SKM-1 treated with dmso at 0.1 percent for 144 hours (cell line): ENCODE measurements around the gene TOR4A.

Source experiments
- DNase-seq: peaks from one replicate; lab custom pipeline; 2025; ENCODE audit not compliant: unreplicated experiment; lab: John Stamatoyannopoulos, UW

TOR4A gene

GRCh38 chr9:137304383-137305059 lies 27.0 kb downstream of the TOR4A start:
- no peak for DNase-seq

- no peak for DNase-seq
Observed at GRCh38 chr9:137305060-137305797, 27.7 kb downstream of the TOR4A start.

- DNase-seq = no peak
Observed at GRCh38 chr9:137305798-137306065, 28.2 kb downstream of the TOR4A start.

GRCh38 chr9:137306066-137306849 lies 28.7 kb downstream of the TOR4A start:
- no peak for DNase-seq

- no peak for DNase-seq
Observed at GRCh38 chr9:137306850-137307254, 29.3 kb downstream of the TOR4A start.

GRCh38 chr9:137307255-137308056 lies 29.9 kb downstream of the TOR4A start:
- no peak for DNase-seq

GRCh38 chr9:137308057-137308619 lies 30.6 kb downstream of the TOR4A start:
- DNase-seq = no peak

GRCh38 chr9:137309368-137310188 lies 32.1 kb downstream of the TOR4A start:
- DNase-seq = no peak

GRCh38 chr9:137310189-137311052 lies 32.9 kb downstream of the TOR4A start:
- DNase-seq = no peak

GRCh38 chr9:137311171-137311985 lies 33.9 kb downstream of the TOR4A start:
- no peak for DNase-seq

GRCh38 chr9:137311986-137312851 lies 34.7 kb downstream of the TOR4A start:
- DNase-seq = no peak

- no peak for DNase-seq
Observed at GRCh38 chr9:137312852-137313325, 35.4 kb downstream of the TOR4A start.

- no peak for DNase-seq
Observed at GRCh38 chr9:137313326-137313936, 35.9 kb downstream of the TOR4A start.

GRCh38 chr9:137313956-137314560 lies 36.5 kb downstream of the TOR4A start:
- DNase-seq = no peak

- no peak for DNase-seq
Observed at GRCh38 chr9:137314561-137315560, 37.3 kb downstream of the TOR4A start.
